HL-60 (cell line): ENCODE measurements around the gene SEPTIN5.

Source experiments
- GABPA ChIP-seq: IDR thresholded peaks from 2 replicates; pipeline ENCODE4 v1.6.1; 2012; ENCODE audit warnings: low read depth
- TF ChIP-seq, protein P1 (sequence below): IDR thresholded peaks from one replicate; pipeline ENCODE4 v1.5.1; 2011; ENCODE audit warnings: low read length, control low read depth, inconsistent platforms; ENCODE audit not compliant: insufficient read depth

DNA sequence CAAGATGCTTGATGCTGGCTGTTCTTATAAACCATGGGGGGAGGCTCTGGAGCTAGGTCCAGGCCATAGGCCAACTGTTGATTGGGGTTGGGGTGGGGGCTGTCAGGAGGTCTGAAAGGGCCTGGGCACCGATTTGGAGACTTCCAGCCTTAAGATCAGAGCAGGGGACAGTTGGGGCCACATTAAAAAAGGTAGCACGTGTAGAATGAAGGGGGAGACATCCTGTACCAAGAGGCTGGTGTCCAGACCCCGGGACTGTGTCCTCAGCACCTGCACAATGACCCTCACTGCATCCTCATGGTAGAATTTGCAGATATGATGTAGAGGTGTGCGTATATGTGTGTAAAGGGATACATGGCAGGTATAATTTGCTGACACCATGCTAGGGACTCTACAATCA, 33.8 kb downstream of the SEPTIN5 start:
- TF ChIP-seq, protein P1, sequence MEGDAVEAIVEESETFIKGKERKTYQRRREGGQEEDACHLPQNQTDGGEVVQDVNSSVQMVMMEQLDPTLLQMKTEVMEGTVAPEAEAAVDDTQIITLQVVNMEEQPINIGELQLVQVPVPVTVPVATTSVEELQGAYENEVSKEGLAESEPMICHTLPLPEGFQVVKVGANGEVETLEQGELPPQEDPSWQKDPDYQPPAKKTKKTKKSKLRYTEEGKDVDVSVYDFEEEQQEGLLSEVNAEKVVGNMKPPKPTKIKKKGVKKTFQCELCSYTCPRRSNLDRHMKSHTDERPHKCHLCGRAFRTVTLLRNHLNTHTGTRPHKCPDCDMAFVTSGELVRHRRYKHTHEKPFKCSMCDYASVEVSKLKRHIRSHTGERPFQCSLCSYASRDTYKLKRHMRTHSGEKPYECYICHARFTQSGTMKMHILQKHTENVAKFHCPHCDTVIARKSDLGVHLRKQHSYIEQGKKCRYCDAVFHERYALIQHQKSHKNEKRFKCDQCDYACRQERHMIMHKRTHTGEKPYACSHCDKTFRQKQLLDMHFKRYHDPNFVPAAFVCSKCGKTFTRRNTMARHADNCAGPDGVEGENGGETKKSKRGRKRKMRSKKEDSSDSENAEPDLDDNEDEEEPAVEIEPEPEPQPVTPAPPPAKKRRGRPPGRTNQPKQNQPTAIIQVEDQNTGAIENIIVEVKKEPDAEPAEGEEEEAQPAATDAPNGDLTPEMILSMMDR, result no peak
- TF ChIP-seq GABPA, result no peak
